HepG2 (cell line): Measurements from ENCODE around the gene LDLRAD4. TPM values are rescaled to one million over a fixed set of nuclear protein-coding genes. Genes with fewer than 3 reads are reported as not detected.

Source experiments
- ATAC-seq: fragments of 200-7000 bp; cut with Tn5 transposase; 3 replicates; pipeline ENCODE4 v1.9.1; 2020; ENCODE audit warnings: mild to moderate bottlenecking, moderate library complexity
- BruUV-seq: library from RNA; stranded (reverse); fragments of 400-500 nt; replicated peaks from 2 replicates; lab custom pipeline; 2021; lab: Mats Ljungman, UMichigan
- CTCF ChIA-PET: fragments of 300-600 bp; formaldehyde crosslinking; extraction: SDS; loops from one replicate; lab custom pipeline; 2021; ENCODE audit warnings: low total read pairs, inconsistent platforms, low intra/inter-chr PET ratio; lab: Yijun Ruan, JAX
- POLR2A ChIA-PET: fragments of 350-600 bp; sonication (Branson Sonifier 250); formaldehyde crosslinking; loops from one replicate; lab custom pipeline; 2020; ENCODE audit warnings: antibody characterized with exemption, inconsistent platforms; lab: Yijun Ruan, JAX
- DNase-seq: peaks from one replicate; pipeline ENCODE4 v3.0.0-alpha.2; 2015; ENCODE audit warnings: low spot score
- FAIRE-seq: peaks from 3 replicates; lab custom pipeline; 2011; peaks lifted over from hg19 to GRCh38; lab: Jason Lieb, UNC
- H2AFZ ChIP-seq: one replicate; pipeline ENCODE4 v1.6.1; 2011; ENCODE audit warnings: low read length, inconsistent platforms
- H3K27ac ChIP-seq: fragments of 300-600 bp; 3 replicates; pipeline ENCODE4 v1.8.0; 2011; ENCODE audit warnings: mixed run types, mild to moderate bottlenecking, mixed read lengths, low read length, inconsistent platforms; ENCODE audit not compliant: insufficient read depth; ENCODE audit errors: extremely low read length
- H3K27me3 ChIP-seq, 2 experiments: fragments of 200-600 bp in 1 of 2; 2 replicates in 1 of 2; 3 replicates in 1 of 2; pipeline versions ENCODE4 v1.6.0 to v1.8.0; 2011; ENCODE audit warnings: low read length in 2 of 2, mild to moderate bottlenecking in 2 of 2, moderate library complexity in 2 of 2, inconsistent platforms in 1 of 2; ENCODE audit not compliant: insufficient read depth in 2 of 2, control insufficient read depth in 1 of 2
- H3K36me3 ChIP-seq, 2 experiments: fragments of 200-600 bp in 1 of 2; replicated peaks in 1 of 2; 2 replicates in 1 of 2; 3 replicates in 1 of 2; pipeline versions ENCODE4 v1.5.1 to v1.8.0; 2011; ENCODE audit warnings: low read length in 2 of 2, inconsistent platforms in 1 of 2; ENCODE audit not compliant: insufficient read depth in 2 of 2, control insufficient read depth in 1 of 2
- H3K4me1 ChIP-seq: 2 replicates; pipeline ENCODE4 v1.5.1; 2012; ENCODE audit warnings: low read length, inconsistent platforms; ENCODE audit not compliant: insufficient read depth
- H3K4me2 ChIP-seq: 2 replicates; pipeline ENCODE4 v1.6.0; 2011; ENCODE audit warnings: low read depth, low read length, inconsistent platforms
- H3K4me3 ChIP-seq, 3 experiments: fragments of 200-600 bp in 1 of 3; sonication (generic), shearing (Covaris generic) in 1 of 3; replicated peaks in 1 of 3; 2 replicates each; pipeline ENCODE4 v1.5.1; 2011 to 2016; ENCODE audit warnings: low read length in 3 of 3, inconsistent platforms in 2 of 3, low read depth in 2 of 3, mild to moderate bottlenecking in 2 of 3, control low read depth in 1 of 3, mixed read lengths in 1 of 3; ENCODE audit not compliant: insufficient read depth in 1 of 3
- H3K79me2 ChIP-seq: one replicate; pipeline ENCODE4 v1.6.1; 2011; ENCODE audit warnings: low read length, inconsistent platforms; ENCODE audit not compliant: insufficient read depth
- H3K9ac ChIP-seq: 2 replicates; pipeline ENCODE4 v1.6.0; 2011; ENCODE audit warnings: mild to moderate bottlenecking, low read depth, low read length, inconsistent platforms; ENCODE audit not compliant: insufficient read depth
- H3K9me3 ChIP-seq: 2 replicates; pipeline ENCODE4 v1.5.1; 2012; ENCODE audit warnings: mild to moderate bottlenecking, low read length
- H4K20me1 ChIP-seq: 2 replicates; pipeline ENCODE4 v1.6.0; 2011; ENCODE audit warnings: inconsistent platforms, mild to moderate bottlenecking, low read length, moderate library complexity; ENCODE audit not compliant: insufficient read depth
- ATF1 ChIP-seq: IDR thresholded peaks from 2 replicates; pipeline ENCODE4 v1.6.1; 2016; ENCODE audit warnings: mild to moderate bottlenecking, control low read depth
- HNF4G ChIP-seq, 2 experiments: sonication (generic) in 1 of 2; formaldehyde crosslinking in 1 of 2; IDR thresholded peaks; 2 replicates each; pipeline versions ENCODE4 v1.4.0 to v1.6.1; 2011 to 2020; ENCODE audit warnings: borderline replicate concordance in 2 of 2, low read depth in 2 of 2, mild to moderate bottlenecking in 2 of 2, low read length in 1 of 2, missing genetic modification reagents in 1 of 2, moderate library complexity in 1 of 2
- ISX ChIP-seq: sonication (generic); formaldehyde crosslinking; conservative IDR thresholded peaks from 2 replicates; pipeline ENCODE4 v1.5.0; 2020; ENCODE audit warnings: missing genetic modification reagents
- MTA3 ChIP-seq: sonication (generic); formaldehyde crosslinking; IDR thresholded peaks from 2 replicates; pipeline ENCODE4 v1.4.0; 2020; ENCODE audit warnings: missing genetic modification reagents
- SP5 ChIP-seq: IDR thresholded peaks from 2 replicates; pipeline ENCODE4 v1.6.1; 2016; ENCODE audit warnings: low read depth, borderline replicate concordance
- TARDBP ChIP-seq: sonication (generic); formaldehyde crosslinking; IDR thresholded peaks from 2 replicates; pipeline ENCODE4 v1.8.0; 2022; ENCODE audit warnings: mild to moderate bottlenecking, missing genetic modification reagents
- TGIF2 ChIP-seq: IDR thresholded peaks from 2 replicates; pipeline ENCODE4 v1.6.1; 2016; ENCODE audit warnings: control low read depth, missing compliant biosample characterization
- ZNF282 ChIP-seq: fragments of 450-650 bp; IDR thresholded peaks from 2 replicates; pipeline ENCODE4 v1.6.1; 2018; ENCODE audit not compliant: partially characterized antibody
- ZNF546 ChIP-seq: sonication (generic); formaldehyde crosslinking; conservative IDR thresholded peaks from 2 replicates; pipeline ENCODE4 v1.8.1; 2023; ENCODE audit warnings: mild to moderate bottlenecking, missing genetic modification reagents
- ZNF709 ChIP-seq: sonication (generic); formaldehyde crosslinking; IDR thresholded peaks from 2 replicates; pipeline ENCODE4 v1.5.0; 2020; ENCODE audit warnings: mild to moderate bottlenecking, missing genetic modification reagents
- WGBS: methylation state at CpG from one replicate; pipeline ENCODE4 v1.1.6; 2017; ENCODE audit warnings: low lambda C conversion rate; 5-methylcytosine and 5-hydroxymethylcytosine counted together
- in situ Hi-C: cut with HindIII; loops from 2 replicates; pipeline ENCODE4 v1.10.0; 2017; ENCODE audit warnings: low pct_unique_long_range_greater_than_20kb; ENCODE audit not compliant: extremely low pct_ligation_motif_present
- intact Hi-C: fragments of 100-400 bp; cut with micrococcal nuclease; formaldehyde crosslinking; loops from one replicate; pipeline ENCODE4 v1.10.0; 2022; ENCODE audit not compliant: unreplicated experiment
- polyA plus RNA-seq, 8 experiments: library from polyadenylated mRNA; depleted of rRNA in 3 of 8; stranded (reverse) in 7 of 8; unstranded in 1 of 8; fragments of >200 nt; fragmentation: Illumina TruSeq in 4 of 8; extraction: Trizol in 4 of 8; gene quantifications; 2 replicates each; pipeline versions ENCODE4 v1.2.1 to v1.2.3, GENCODE V29; 2011 to 2016; ENCODE audit warnings: low read depth in 4 of 8, missing spikeins in 1 of 8, mixed read lengths in 1 of 8; ENCODE audit not compliant: insufficient read depth in 1 of 8
- total RNA-seq, 5 experiments: library from RNA; depleted of rRNA; stranded (reverse); fragments of >200 nt; fragmentation: Illumina TruSeq; extraction: Trizol; gene quantifications; 2 replicates each; pipeline ENCODE4 v1.2.3, GENCODE V29; 2016; ENCODE audit warnings: low read depth in 1 of 5
- TF ChIP-seq, protein P1 (sequence below): sonication (generic); formaldehyde crosslinking; IDR thresholded peaks from 2 replicates; pipeline ENCODE4 v1.4.0; 2020; ENCODE audit warnings: missing genetic modification reagents
- TF ChIP-seq, protein P2 (sequence below): fragments of 450-650 bp; IDR thresholded peaks from 2 replicates; pipeline ENCODE4 v1.6.1; 2017; ENCODE audit warnings: mild to moderate bottlenecking
- TF ChIP-seq, protein P3 (sequence below): sonication (generic); formaldehyde crosslinking; IDR thresholded peaks from 2 replicates; pipeline ENCODE4 v1.5.1; 2020; ENCODE audit warnings: missing genetic modification reagents, mild to moderate bottlenecking, borderline replicate concordance
- TF ChIP-seq, protein P4 (sequence below): IDR thresholded peaks from 2 replicates; pipeline ENCODE4 v1.6.1; 2016

Gene LDLRAD4
- total and polyA plus RNA-seq, 2 of the 13 experiments (the other 11 are each of a cell fraction or from before 2014, with no cell fraction given) = 13.6 to 20.9 TPM

DNA sequence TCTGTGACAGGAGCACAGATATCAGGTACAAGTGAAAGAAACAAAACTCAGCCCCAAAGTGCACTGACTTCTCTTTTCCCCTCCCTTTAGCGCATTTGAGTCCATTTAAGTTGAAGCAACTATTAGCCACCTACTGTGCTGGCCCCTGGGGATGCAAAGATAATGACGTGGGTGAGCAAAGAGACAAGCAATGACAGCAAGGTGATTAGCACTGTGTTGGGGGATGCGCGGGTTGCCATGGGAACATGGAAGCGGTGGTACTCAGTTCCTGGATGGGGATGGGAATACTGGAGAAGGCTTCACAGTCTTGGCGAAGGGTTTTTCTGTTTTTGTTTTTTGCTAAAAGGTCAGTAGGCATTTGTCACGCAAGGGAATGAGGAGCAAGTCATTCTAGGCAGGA is 205.8 kb downstream of the LDLRAD4 start:
- ChIA-PET CTCF (no interaction called here), POLR2A (no interaction called here)
- FAIRE-seq (no peak), ATAC-seq (no peak), DNase-seq (no peak)
- Histone ChIP-seq H3K79me2 (no peaks in the 10 kb centered on the region), H3K4me2 (no peak overlapping the region), H3K36me3 (no peaks in the 10 kb centered on the region), H3K9ac (no peak overlapping the region), H3K27ac (no peak overlapping the region), H2AFZ (no peak overlapping the region), H3K27me3 (no peaks in the 10 kb centered on the region), H3K4me3 (no peak overlapping the region), H4K20me1 (no peaks in the 10 kb centered on the region), H3K9me3 (no peaks in the 10 kb centered on the region), H3K4me1 (peaks cover 2% of the 10 kb centered on the region)
- BruUV-seq = no TSS peak
- in situ Hi-C loops = no loop called here
- WGBS = 96% methylated on average over 7 of the region's 7 CpGs
- intact Hi-C loops = no loop called here
- TF ChIP-seq ZNF546 (CRISPR knock-in tag) = no peak
- TF ChIP-seq, protein P1, sequence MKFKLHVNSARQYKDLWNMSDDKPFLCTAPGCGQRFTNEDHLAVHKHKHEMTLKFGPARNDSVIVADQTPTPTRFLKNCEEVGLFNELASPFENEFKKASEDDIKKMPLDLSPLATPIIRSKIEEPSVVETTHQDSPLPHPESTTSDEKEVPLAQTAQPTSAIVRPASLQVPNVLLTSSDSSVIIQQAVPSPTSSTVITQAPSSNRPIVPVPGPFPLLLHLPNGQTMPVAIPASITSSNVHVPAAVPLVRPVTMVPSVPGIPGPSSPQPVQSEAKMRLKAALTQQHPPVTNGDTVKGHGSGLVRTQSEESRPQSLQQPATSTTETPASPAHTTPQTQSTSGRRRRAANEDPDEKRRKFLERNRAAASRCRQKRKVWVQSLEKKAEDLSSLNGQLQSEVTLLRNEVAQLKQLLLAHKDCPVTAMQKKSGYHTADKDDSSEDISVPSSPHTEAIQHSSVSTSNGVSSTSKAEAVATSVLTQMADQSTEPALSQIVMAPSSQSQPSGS (CRISPR knock-in tag) = no peak
- TF ChIP-seq ISX (CRISPR knock-in tag) = no peak
- no peak for TF ChIP-seq TARDBP
- TF ChIP-seq MTA3 (CRISPR knock-in tag) = no peak
- no peak for TF ChIP-seq ATF1 (CRISPR knock-in tag)
- no peak for TF ChIP-seq TGIF2 (CRISPR knock-in tag)
- no peak for TF ChIP-seq HNF4G (IDR thresholded peaks at IDR 0.05; ENCODE audit: borderline replicate concordance, low read depth, low read length)
- TF ChIP-seq HNF4G (CRISPR knock-in tag; IDR thresholded peaks at IDR 0.05; ENCODE audit: borderline replicate concordance, low read depth) = no peak
- TF ChIP-seq ZNF709 (CRISPR knock-in tag) = no peak
- TF ChIP-seq ZNF282 = no peak
- TF ChIP-seq, protein P2, sequence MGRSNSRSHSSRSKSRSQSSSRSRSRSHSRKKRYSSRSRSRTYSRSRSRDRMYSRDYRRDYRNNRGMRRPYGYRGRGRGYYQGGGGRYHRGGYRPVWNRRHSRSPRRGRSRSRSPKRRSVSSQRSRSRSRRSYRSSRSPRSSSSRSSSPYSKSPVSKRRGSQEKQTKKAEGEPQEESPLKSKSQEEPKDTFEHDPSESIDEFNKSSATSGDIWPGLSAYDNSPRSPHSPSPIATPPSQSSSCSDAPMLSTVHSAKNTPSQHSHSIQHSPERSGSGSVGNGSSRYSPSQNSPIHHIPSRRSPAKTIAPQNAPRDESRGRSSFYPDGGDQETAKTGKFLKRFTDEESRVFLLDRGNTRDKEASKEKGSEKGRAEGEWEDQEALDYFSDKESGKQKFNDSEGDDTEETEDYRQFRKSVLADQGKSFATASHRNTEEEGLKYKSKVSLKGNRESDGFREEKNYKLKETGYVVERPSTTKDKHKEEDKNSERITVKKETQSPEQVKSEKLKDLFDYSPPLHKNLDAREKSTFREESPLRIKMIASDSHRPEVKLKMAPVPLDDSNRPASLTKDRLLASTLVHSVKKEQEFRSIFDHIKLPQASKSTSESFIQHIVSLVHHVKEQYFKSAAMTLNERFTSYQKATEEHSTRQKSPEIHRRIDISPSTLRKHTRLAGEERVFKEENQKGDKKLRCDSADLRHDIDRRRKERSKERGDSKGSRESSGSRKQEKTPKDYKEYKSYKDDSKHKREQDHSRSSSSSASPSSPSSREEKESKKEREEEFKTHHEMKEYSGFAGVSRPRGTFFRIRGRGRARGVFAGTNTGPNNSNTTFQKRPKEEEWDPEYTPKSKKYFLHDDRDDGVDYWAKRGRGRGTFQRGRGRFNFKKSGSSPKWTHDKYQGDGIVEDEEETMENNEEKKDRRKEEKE = no peak
- no peak for TF ChIP-seq SP5 (CRISPR knock-in tag)
- TF ChIP-seq, protein P3, sequence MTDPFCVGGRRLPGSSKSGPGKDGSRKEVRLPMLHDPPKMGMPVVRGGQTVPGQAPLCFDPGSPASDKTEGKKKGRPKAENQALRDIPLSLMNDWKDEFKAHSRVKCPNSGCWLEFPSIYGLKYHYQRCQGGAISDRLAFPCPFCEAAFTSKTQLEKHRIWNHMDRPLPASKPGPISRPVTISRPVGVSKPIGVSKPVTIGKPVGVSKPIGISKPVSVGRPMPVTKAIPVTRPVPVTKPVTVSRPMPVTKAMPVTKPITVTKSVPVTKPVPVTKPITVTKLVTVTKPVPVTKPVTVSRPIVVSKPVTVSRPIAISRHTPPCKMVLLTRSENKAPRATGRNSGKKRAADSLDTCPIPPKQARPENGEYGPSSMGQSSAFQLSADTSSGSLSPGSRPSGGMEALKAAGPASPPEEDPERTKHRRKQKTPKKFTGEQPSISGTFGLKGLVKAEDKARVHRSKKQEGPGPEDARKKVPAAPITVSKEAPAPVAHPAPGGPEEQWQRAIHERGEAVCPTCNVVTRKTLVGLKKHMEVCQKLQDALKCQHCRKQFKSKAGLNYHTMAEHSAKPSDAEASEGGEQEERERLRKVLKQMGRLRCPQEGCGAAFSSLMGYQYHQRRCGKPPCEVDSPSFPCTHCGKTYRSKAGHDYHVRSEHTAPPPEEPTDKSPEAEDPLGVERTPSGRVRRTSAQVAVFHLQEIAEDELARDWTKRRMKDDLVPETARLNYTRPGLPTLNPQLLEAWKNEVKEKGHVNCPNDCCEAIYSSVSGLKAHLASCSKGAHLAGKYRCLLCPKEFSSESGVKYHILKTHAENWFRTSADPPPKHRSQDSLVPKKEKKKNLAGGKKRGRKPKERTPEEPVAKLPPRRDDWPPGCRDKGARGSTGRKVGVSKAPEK (CRISPR knock-in tag) = no peak
- TF ChIP-seq, protein P4, sequence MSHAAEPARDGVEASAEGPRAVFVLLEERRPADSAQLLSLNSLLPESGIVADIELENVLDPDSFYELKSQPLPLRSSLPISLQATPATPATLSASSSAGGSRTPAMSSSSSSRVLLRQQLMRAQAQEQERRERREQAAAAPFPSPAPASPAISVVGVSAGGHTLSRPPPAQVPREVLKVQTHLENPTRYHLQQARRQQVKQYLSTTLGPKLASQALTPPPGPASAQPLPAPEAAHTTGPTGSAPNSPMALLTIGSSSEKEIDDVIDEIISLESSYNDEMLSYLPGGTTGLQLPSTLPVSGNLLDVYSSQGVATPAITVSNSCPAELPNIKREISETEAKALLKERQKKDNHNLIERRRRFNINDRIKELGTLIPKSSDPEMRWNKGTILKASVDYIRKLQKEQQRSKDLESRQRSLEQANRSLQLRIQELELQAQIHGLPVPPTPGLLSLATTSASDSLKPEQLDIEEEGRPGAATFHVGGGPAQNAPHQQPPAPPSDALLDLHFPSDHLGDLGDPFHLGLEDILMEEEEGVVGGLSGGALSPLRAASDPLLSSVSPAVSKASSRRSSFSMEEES (CRISPR knock-in tag) = no peak
